HepG2 (cell line): ENCODE measurements around the gene MSANTD2. TPM values are rescaled to one million over a fixed set of nuclear protein-coding genes. Genes with fewer than 3 reads are reported as not detected.

Experiments used
- ESRRA ChIP-seq: sonication (generic); formaldehyde crosslinking; IDR thresholded peaks from 2 replicates; pipeline ENCODE4 v1.5.1; 2020; ENCODE audit warnings: mild to moderate bottlenecking, low read depth, missing genetic modification reagents
- IRF1 ChIP-seq: sonication (generic); formaldehyde crosslinking; IDR thresholded peaks from 2 replicates; pipeline ENCODE4 v1.4.0; 2020; ENCODE audit warnings: low read depth, mild to moderate bottlenecking, missing genetic modification reagents
- MAX ChIP-seq: IDR thresholded peaks from 2 replicates; pipeline ENCODE4 v1.6.1; 2012; ENCODE audit warnings: inconsistent platforms
- MXI1 ChIP-seq: IDR thresholded peaks from 3 replicates; pipeline ENCODE4 v1.6.1; 2012; ENCODE audit warnings: low read depth, low read length, inconsistent platforms, borderline replicate concordance
- RCOR2 ChIP-seq: IDR thresholded peaks from 2 replicates; pipeline ENCODE4 v1.6.1; 2016; ENCODE audit warnings: missing biosample characterization, missing genetic modification reagents
- SMAD1 ChIP-seq: sonication (generic); formaldehyde crosslinking; IDR thresholded peaks from 2 replicates; pipeline ENCODE4 v1.4.0; 2020; ENCODE audit warnings: missing genetic modification reagents, low read depth, mild to moderate bottlenecking, borderline replicate concordance
- SNAPC5 ChIP-seq: sonication (generic); formaldehyde crosslinking; IDR thresholded peaks from 2 replicates; pipeline ENCODE4 v1.8.1; 2023; ENCODE audit warnings: mild to moderate bottlenecking, missing genetic modification reagents, borderline replicate concordance
- TAF15 ChIP-seq: fragments of 200-400 bp; formaldehyde crosslinking; IDR thresholded peaks from one replicate; pipeline ENCODE4 v1.6.1; 2018; ENCODE audit warnings: mild to moderate bottlenecking, low read depth, low read length; ENCODE audit not compliant: poor library complexity, severe bottlenecking
- THAP11 ChIP-seq: IDR thresholded peaks from 2 replicates; pipeline ENCODE4 v1.6.1; 2016; ENCODE audit warnings: missing biosample characterization, missing genetic modification reagents
- ZBED4 ChIP-seq: sonication (generic); formaldehyde crosslinking; IDR thresholded peaks from 2 replicates; pipeline ENCODE4 v1.4.0; 2020; ENCODE audit warnings: missing genetic modification reagents, borderline replicate concordance
- ZNF101 ChIP-seq: sonication (generic); formaldehyde crosslinking; IDR thresholded peaks from 2 replicates; pipeline ENCODE4 v1.4.0; 2020; ENCODE audit warnings: mild to moderate bottlenecking, low read depth, missing genetic modification reagents, borderline replicate concordance
- ZNF136 ChIP-seq: sonication (generic); formaldehyde crosslinking; IDR thresholded peaks from 2 replicates; pipeline ENCODE4 v1.8.1; 2022; ENCODE audit warnings: low read depth, mild to moderate bottlenecking, moderate library complexity, missing genetic modification reagents
- ZNF143 ChIP-seq: sonication (generic); formaldehyde crosslinking; IDR thresholded peaks from 2 replicates; pipeline ENCODE4 v1.4.0; 2020; ENCODE audit warnings: missing genetic modification reagents
- ZNF235 ChIP-seq: sonication (generic); formaldehyde crosslinking; IDR thresholded peaks from 2 replicates; pipeline ENCODE4 v1.8.1; 2023; ENCODE audit warnings: mild to moderate bottlenecking, missing genetic modification reagents, borderline replicate concordance
- ZNF276 ChIP-seq: sonication (generic); formaldehyde crosslinking; IDR thresholded peaks from 2 replicates; pipeline ENCODE4 v1.4.0; 2020; ENCODE audit warnings: mild to moderate bottlenecking, low read depth, missing genetic modification reagents
- ZNF329 ChIP-seq: sonication (generic); formaldehyde crosslinking; IDR thresholded peaks from 2 replicates; pipeline ENCODE4 v1.9.0; 2021; ENCODE audit warnings: low read depth, mild to moderate bottlenecking, missing genetic modification reagents
- ZNF484 ChIP-seq: sonication (generic); formaldehyde crosslinking; IDR thresholded peaks from 2 replicates; pipeline ENCODE4 v1.5.1; 2020; ENCODE audit warnings: mild to moderate bottlenecking, low read depth, missing genetic modification reagents, borderline replicate concordance
- ZNF552 ChIP-seq: sonication (generic); formaldehyde crosslinking; IDR thresholded peaks from 2 replicates; pipeline ENCODE4 v1.9.0; 2022; ENCODE audit warnings: missing genetic modification reagents, mild to moderate bottlenecking, borderline replicate concordance
- ZNF614 ChIP-seq: IDR thresholded peaks from 2 replicates; pipeline ENCODE4 v1.6.1; 2018; ENCODE audit warnings: missing biosample characterization, missing genetic modification reagents, inconsistent platforms, borderline replicate concordance
- polyA plus RNA-seq, 8 experiments: library from polyadenylated mRNA; depleted of rRNA in 3 of 8; stranded (reverse) in 7 of 8; unstranded in 1 of 8; fragments of >200 nt; fragmentation: Illumina TruSeq in 4 of 8; extraction: Trizol in 4 of 8; gene quantifications; 2 replicates each; pipeline versions ENCODE4 v1.2.1 to v1.2.3, GENCODE V29; 2011 to 2016; ENCODE audit warnings: low read depth in 4 of 8, missing spikeins in 1 of 8, mixed read lengths in 1 of 8; ENCODE audit not compliant: insufficient read depth in 1 of 8
- total RNA-seq, 5 experiments: library from RNA; depleted of rRNA; stranded (reverse); fragments of >200 nt; fragmentation: Illumina TruSeq; extraction: Trizol; gene quantifications; 2 replicates each; pipeline ENCODE4 v1.2.3, GENCODE V29; 2016; ENCODE audit warnings: low read depth in 1 of 5

Gene MSANTD2
- total and polyA plus RNA-seq, 2 of the 13 experiments (the other 11 are each of a cell fraction or from before 2014, with no cell fraction given): 8.7 to 10.1 TPM

GRCh38 chr11:124758355-124759265 lies 41.6 kb downstream of the MSANTD2 start (continued):
- TF ChIP-seq SMAD1 (CRISPR knock-in tag) (no peak), ZNF143 (CRISPR knock-in tag) (no peak), THAP11 (CRISPR knock-in tag) (no peak), RCOR2 (CRISPR knock-in tag) (no peak), TAF15 (no peak), ZNF136 (CRISPR knock-in tag) (no peak), ESRRA (CRISPR knock-in tag) (no peak), SNAPC5 (CRISPR knock-in tag) (no peak), ZNF235 (CRISPR knock-in tag) (no peak), ZBED4 (CRISPR knock-in tag) (0 out of 2 replicates have a peak, but pooled peaks have one; percentile 46), MAX (peak; percentile 66), ZNF484 (no peak), MXI1 (no peak), ZNF552 (CRISPR knock-in tag) (no peak), ZNF276 (no peak), ZNF329 (no peak), ZNF101 (CRISPR knock-in tag) (no peak), ZNF614 (CRISPR knock-in tag) (peak; percentile 47; the same call in 1 of the 2 replicates), IRF1 (CRISPR knock-in tag) (no peak)
